DOHH2 (cell line): ENCODE measurements around the gene POLR3A.

ENCODE experiments used
- CTCF ChIP-seq: fragments of 200-600 bp; sonication (generic); IDR thresholded peaks from one replicate; pipeline ENCODE4 v1.5.1; 2014; ENCODE audit warnings: antibody characterized with exemption, mild to moderate bottlenecking, low read depth, low read length; ENCODE audit not compliant: poor library complexity, severe bottlenecking
- EZH2phosphoT487 ChIP-seq: fragments of 200-600 bp; sonication (generic); IDR thresholded peaks from 2 replicates; pipeline ENCODE4 v1.6.1; 2017; ENCODE audit warnings: borderline replicate concordance, mild to moderate bottlenecking, antibody characterized with exemption, low read length, moderate library complexity, mixed read lengths

GRCh38 chr10:78071857-78072179, 42.5 kb upstream of the POLR3A start:
- TF ChIP-seq CTCF (no peak), EZH2phosphoT487 (no peak)
